Activated CD4-positive, alpha-beta T cell treated with anti-CD3 and anti-CD28 coated beads for 36 hours (primary cell): ENCODE data around the gene CTCF. TPM values are rescaled to one million over a fixed set of nuclear protein-coding genes. Genes with fewer than 3 reads are reported as not detected.

Experiments
- ATAC-seq: fragments of 200-7000 bp; cut with Tn5 transposase; one replicate; pipeline ENCODE4 v1.10.0; 2021; ENCODE audit warnings: mild to moderate bottlenecking, moderate library complexity
- CTCF ChIA-PET: fragments of 350-600 bp; sonication (Branson Sonifier 250); formaldehyde crosslinking; loops from one replicate; lab custom pipeline; 2021; ENCODE audit warnings: antibody characterized with exemption; lab: Charles Lee
- POLR2A ChIA-PET: fragments of 350-600 bp; sonication (Branson Sonifier 250); formaldehyde crosslinking; loops from one replicate; lab custom pipeline; 2021; ENCODE audit warnings: antibody characterized with exemption, inconsistent platforms; lab: Charles Lee
- DNase-seq: peaks from one replicate; pipeline ENCODE4 v3.0.0-alpha.2; 2020
- H3K27ac Mint-ChIP-seq: one replicate; pipeline ENCODE4 v1.8.0; 2021; ENCODE audit warnings: mixed read lengths
- H3K27me3 Mint-ChIP-seq: one replicate; pipeline ENCODE4 v1.8.0; 2021; ENCODE audit warnings: mixed read lengths
- H3K36me3 Mint-ChIP-seq: one replicate; pipeline ENCODE4 v1.8.0; 2021; ENCODE audit warnings: low read depth, mixed read lengths
- H3K4me1 Mint-ChIP-seq: one replicate; pipeline ENCODE4 v1.8.0; 2021; ENCODE audit warnings: mixed read lengths
- H3K4me3 Mint-ChIP-seq: one replicate; pipeline ENCODE4 v1.8.0; 2021; ENCODE audit warnings: mild to moderate bottlenecking, moderate library complexity, mixed read lengths
- H3K9me3 Mint-ChIP-seq: one replicate; pipeline ENCODE4 v1.8.0; 2021; ENCODE audit warnings: low read depth, mixed read lengths
- intact Hi-C, 2 experiments: fragments of 100-400 bp; cut with DNase I in 1 of 2; cut with micrococcal nuclease in 1 of 2; formaldehyde crosslinking; loops; one replicate each; pipeline versions ENCODE4 v1.14.2 to v1.15.1; 2022 to 2024; cut with DNase I, micrococcal nuclease
- total RNA-seq, 2 experiments: library from RNA; stranded (reverse); gene quantifications; one replicate each; pipeline ENCODE4 v1.2.3, GENCODE V29; 2021

Gene CTCF
- total RNA-seq, 2 experiments from 2014 or later: 51.0 to 66.4 TPM

DNA sequence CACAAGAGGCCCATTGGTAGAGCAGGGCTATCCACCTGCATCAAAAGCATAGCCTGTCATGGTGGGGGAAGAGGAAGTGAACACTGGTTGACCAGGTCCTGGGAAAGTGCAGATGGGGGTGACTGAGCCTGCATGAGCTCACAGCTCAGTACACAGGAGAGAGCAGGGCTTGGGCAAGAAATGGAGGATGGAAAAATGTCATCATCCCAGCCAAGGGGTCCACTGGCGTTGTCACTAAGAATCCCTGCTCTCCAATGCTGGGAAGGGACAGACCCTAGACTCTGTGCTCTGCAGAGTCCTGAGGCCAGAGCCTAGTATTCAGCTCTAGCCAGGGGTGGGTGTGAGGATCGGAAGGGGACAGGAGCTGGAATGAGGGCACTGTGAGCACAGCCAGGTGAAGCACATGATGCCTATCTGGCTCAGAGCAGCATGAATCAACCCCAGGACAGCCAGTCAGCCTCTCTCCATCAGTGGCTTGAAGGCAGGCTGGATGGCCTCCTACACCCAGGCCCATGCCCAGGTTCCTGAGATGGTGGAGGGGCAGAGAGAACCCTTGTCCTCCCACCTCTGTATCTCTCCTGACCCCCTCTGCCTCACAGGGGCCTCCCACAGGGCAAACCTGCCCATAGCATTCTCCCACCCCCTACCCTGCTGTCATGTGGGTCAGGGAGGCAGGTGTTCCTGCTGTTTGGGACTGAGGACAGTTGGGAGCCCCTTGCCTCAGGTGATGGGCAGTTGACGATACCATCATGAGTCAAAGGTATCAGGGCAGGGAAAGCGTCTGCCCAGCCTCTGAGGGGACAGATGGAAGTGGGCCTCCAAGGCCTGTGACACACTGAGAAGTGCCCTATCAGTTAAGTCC lies 13.8 kb upstream of the CTCF start:
- DNase-seq (no peak), ATAC-seq (peak; percentile 33)
- H3K27me3 Mint-ChIP-seq: no peaks in the 10 kb centered on the region
- POLR2A ChIA-PET: interaction anchor here (2.5 kb wide), 1 partner anchor 14 kb away, joined by 17 read pairs; the partner anchor contains the start of gene CTCF
- peaks cover 34% of the 10 kb centered on the region for H3K4me1 Mint-ChIP-seq
- no peaks in the 10 kb centered on the region for H3K9me3 Mint-ChIP-seq
- peak overlapping the region; percentile 89 for H3K27ac Mint-ChIP-seq
- intact Hi-C loops: loop anchor here in 1 of 2 experiments (5.0 kb wide), 1 partner anchor 114 kb away; the partner anchor contains the start of genes ACD and PARD6A
- CTCF ChIA-PET: interaction anchor here (1.0 to 4.8 kb wide), 19 partner anchors 7 to 119 kb away, joined by 3 to 86 read pairs (median 13); partner anchors contain the start of genes ATP6V0D1, C16orf86, CARMIL2 and CTCF
- H3K4me3 Mint-ChIP-seq: no peak overlapping the region
- peaks cover 6% of the 10 kb centered on the region for H3K36me3 Mint-ChIP-seq

DNA sequence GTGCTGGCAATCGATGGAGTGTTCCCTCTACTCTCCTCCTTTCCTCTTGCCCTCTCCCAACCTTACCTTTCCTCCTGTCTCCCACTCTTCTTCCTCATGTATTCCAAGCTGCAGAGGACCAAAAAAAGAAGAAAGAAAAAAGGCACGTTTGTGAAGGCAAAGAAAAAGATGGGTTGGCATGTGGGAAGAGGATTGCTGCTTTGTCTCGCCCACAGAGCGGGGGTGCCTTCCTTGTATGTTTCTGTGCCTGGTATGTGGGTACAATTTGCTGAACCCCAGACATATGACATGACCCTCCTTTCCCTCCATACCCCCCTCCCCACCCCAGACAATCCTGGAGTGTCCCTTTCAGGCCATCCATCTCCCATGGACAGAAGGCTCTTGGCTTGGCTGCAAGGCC lies 13.1 kb upstream of the CTCF start:
- H3K27ac Mint-ChIP-seq: peak overlapping the region; percentile 51
- H3K4me3 Mint-ChIP-seq: no peak overlapping the region
- no peaks in the 10 kb centered on the region for H3K27me3 Mint-ChIP-seq
- CTCF ChIA-PET: interaction anchor here (0.5 to 1.0 kb wide), 3 partner anchors 95 to 229 kb away, joined by 3 to 4 read pairs (median 3); partner anchors contain the start of gene CARMIL2
- no peak for DNase-seq
- no peaks in the 10 kb centered on the region for H3K9me3 Mint-ChIP-seq
- no peak for ATAC-seq
- H3K36me3 Mint-ChIP-seq: peaks cover 6% of the 10 kb centered on the region
- peaks cover 37% of the 10 kb centered on the region for H3K4me1 Mint-ChIP-seq
- intact Hi-C loops: loop anchor here in 1 of 2 experiments (5.0 kb wide), 1 partner anchor 113 kb away; the partner anchor contains the start of genes ACD and PARD6A
- POLR2A ChIA-PET: no interaction called here

DNA sequence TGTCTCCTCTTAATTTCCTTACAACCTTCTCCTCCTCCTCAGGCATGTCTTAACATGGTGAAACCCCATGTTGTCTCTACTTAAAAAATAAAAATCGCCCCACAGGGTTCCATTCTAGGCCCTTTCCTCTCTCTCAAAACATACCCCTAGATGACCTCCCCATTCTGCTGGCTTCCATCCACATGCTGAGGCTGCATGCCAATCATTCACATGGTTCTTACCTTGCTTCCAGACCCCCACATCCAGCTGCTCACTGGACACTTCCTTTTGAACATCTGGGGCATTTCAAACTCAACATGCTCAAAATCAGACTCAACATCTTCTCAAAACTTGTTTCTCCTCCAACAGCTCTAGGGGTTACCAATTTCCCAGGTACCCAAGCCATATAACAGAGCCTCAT lies 12.4 kb upstream of the CTCF start:
- no peak for DNase-seq
- no peak for ATAC-seq
- H3K9me3 Mint-ChIP-seq: no peaks in the 10 kb centered on the region
- ChIA-PET CTCF (interaction anchor here (0.6 to 1.0 kb wide), 2 partner anchors 95 to 229 kb away, joined by 3 to 4 read pairs; partner anchors contain the start of gene CARMIL2), POLR2A (interaction anchor here (0.7 kb wide), 1 partner anchor 14 kb away, joined by 5 read pairs; no protein-coding TSS in a partner anchor)
- no peaks in the 10 kb centered on the region for H3K27me3 Mint-ChIP-seq
- peaks cover 40% of the 10 kb centered on the region for H3K4me1 Mint-ChIP-seq
- intact Hi-C loops: loop anchor here in 1 of 2 experiments (5.0 kb wide), 1 partner anchor 112 kb away; the partner anchor contains the start of genes ACD and PARD6A
- H3K27ac Mint-ChIP-seq: peak overlapping the region; percentile 58
- H3K36me3 Mint-ChIP-seq: peaks cover 6% of the 10 kb centered on the region
- H3K4me3 Mint-ChIP-seq: no peak overlapping the region

DNA sequence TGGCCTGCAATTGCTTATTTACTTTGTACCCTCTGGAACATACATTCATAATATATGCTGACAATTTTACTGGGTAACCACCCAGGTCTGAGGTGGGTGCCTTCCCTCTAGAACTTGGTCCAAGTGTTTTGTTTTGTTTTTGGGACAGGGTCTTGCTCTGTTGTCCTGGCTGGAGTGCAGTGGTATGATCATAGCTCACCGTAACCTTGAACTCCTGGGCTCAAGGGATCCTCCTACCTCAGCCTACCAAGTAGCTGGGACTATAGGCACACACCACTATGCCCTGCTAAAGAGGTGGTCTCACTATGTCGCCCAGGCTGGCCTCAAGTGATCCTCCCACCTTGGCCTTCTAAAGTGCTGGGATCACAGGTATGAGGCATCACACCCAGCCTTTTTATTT lies 11.2 kb upstream of the CTCF start:
- Mint-ChIP-seq H3K27me3 (no peaks in the 10 kb centered on the region), H3K27ac (no peak overlapping the region), H3K4me1 (peaks cover 50% of the 10 kb centered on the region), H3K9me3 (no peaks in the 10 kb centered on the region), H3K4me3 (no peak overlapping the region), H3K36me3 (peaks cover 9% of the 10 kb centered on the region)
- intact Hi-C loops: no loop called here
- POLR2A ChIA-PET: no interaction called here
- DNase-seq (no peak), ATAC-seq (no peak)
- CTCF ChIA-PET: interaction anchor here (0.6 to 1.2 kb wide), 5 partner anchors 16 to 867 kb away, joined by 3 to 6 read pairs (median 4); partner anchors contain the start of gene CARMIL2

DNA sequence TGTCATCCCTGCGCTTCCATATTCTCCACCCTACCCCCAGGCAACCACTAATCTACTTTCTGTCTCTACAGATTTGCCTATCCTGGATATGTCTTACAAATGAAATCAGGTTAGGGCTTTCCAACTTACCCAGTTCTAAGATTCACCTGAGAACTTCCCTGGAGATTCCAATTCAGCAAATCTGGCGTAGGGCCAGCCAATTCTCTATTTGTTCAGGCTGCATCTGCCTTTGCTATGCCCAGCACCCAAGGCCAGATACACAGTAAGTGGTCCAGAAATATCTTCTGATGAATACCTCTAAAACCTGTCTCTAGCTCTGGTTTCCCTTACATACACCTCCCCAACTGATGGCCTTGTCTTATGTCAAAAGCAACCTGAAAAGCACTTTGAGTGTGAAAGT lies 10.4 kb upstream of the CTCF start:
- H3K9me3 Mint-ChIP-seq: no peaks in the 10 kb centered on the region
- ATAC-seq (no peak), DNase-seq (no peak)
- intact Hi-C loops: no loop called here
- peaks cover 9% of the 10 kb centered on the region for H3K36me3 Mint-ChIP-seq
- CTCF ChIA-PET: interaction anchor here (0.5 to 1.3 kb wide), 6 partner anchors 12 to 146 kb away, joined by 3 to 8 read pairs (median 4); no protein-coding TSS in a partner anchor
- peak overlapping the region; percentile 0 for H3K27ac Mint-ChIP-seq
- H3K4me1 Mint-ChIP-seq: peaks cover 52% of the 10 kb centered on the region
- H3K27me3 Mint-ChIP-seq: no peaks in the 10 kb centered on the region
- POLR2A ChIA-PET: interaction anchor here (1.2 kb wide), 1 partner anchor 10 kb away, joined by 8 read pairs; the partner anchor contains the start of gene CTCF
- H3K4me3 Mint-ChIP-seq: no peak overlapping the region

DNA sequence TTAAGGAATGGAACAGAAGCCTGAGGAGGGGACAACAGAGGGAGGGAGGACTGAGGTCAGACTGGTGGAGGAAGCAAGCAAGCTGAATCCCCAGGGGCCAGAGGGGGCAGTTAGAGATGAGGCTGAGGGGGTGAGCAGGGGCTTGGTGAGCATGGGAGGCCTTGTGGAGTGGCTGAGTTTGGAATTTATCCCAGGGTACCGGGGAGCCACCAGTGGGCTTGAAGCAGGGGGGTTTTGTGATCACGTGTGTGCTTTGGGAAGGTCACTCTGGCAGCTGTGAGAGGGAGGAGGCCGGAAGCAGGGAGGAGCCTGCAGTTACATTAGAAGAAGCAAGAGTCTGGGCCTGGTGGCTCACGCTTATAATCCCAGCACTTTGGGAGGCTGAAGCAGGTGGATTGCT lies 9.8 kb upstream of the CTCF start:
- Mint-ChIP-seq H3K27ac (peak overlapping the region; percentile 87), H3K4me3 (no peak overlapping the region), H3K27me3 (no peaks in the 10 kb centered on the region), H3K9me3 (no peaks in the 10 kb centered on the region), H3K36me3 (peaks cover 9% of the 10 kb centered on the region), H3K4me1 (peaks cover 52% of the 10 kb centered on the region)
- POLR2A ChIA-PET: interaction anchor here (1.2 kb wide), 1 partner anchor 10 kb away, joined by 8 read pairs; the partner anchor contains the start of gene CTCF
- intact Hi-C loops: no loop called here
- ATAC-seq (no peak), DNase-seq (no peak)
- CTCF ChIA-PET: interaction anchor here (0.7 to 1.3 kb wide), 5 partner anchors 10 to 71 kb away, joined by 3 to 6 read pairs (median 3); partner anchors contain the start of gene CTCF

DNA sequence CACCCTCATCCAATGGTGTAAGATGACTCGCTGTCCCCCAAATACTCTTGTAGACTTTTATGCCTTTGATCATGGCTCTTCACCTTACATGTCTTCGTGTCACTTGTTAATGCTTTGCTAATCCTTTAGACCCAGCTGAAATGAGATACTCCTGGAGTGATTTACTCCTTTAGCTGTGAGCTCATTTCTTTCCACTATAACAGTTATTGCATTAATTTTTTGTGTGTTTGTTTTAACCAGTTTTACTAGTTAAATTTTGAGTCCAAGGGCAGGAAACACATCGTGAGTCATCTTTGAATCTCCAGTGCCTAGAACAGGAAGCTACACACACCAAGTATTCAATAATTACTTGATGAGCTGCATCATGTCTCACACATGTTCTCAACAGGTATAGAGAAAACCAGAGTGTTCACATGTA lies 6.5 kb upstream of the CTCF start:
- Mint-ChIP-seq H3K27me3 (no peaks in the 10 kb centered on the region), H3K4me3 (peak overlapping the region; percentile 48), H3K27ac (peak overlapping the region; percentile 97), H3K36me3 (peaks cover 9% of the 10 kb centered on the region), H3K9me3 (no peaks in the 10 kb centered on the region), H3K4me1 (peaks cover 49% of the 10 kb centered on the region)
- POLR2A ChIA-PET: interaction anchor here (0.6 to 1.2 kb wide), 5 partner anchors 8 to 42 kb away, joined by 3 to 5 read pairs (median 5); no protein-coding TSS in a partner anchor
- intact Hi-C loops: no loop called here
- CTCF ChIA-PET: interaction anchor here (0.6 to 3.1 kb wide), 11 partner anchors 8 to 261 kb away, joined by 3 to 27 read pairs (median 5); partner anchors contain the start of gene CARMIL2
- ATAC-seq: peak; percentile 96
- no peak for DNase-seq

DNA sequence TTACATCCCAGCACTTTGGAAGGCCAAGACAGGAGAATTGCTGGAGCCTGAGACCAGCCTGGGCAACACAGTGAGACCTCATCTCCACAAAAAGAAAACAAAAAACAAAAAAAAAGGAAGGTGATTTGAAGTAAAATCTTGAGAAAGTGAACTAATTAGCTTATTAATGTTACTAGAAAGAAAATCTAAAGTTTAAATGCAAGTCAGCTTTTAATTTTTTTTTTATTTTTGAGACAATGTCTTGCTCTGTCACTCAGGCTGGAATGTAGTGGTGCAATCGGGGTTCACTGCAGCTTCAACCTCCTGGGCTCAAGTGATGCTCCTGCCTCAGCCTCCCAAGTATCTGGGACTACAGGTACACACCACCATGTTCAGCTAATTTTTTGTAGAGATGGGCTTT lies 3.5 kb upstream of the CTCF start:
- ChIA-PET CTCF (interaction anchor here (0.7 to 6.9 kb wide), 6 partner anchors 12 to 108 kb away, joined by 3 to 83 read pairs (median 6); partner anchors contain the start of gene CARMIL2), POLR2A (interaction anchor here (0.6 kb wide), 1 partner anchor 401 kb away, joined by 3 read pairs; no protein-coding TSS in a partner anchor)
- intact Hi-C loops: no loop called here
- DNase-seq: no peak
- Mint-ChIP-seq H3K27ac (peak overlapping the region; percentile 42), H3K27me3 (no peaks in the 10 kb centered on the region), H3K9me3 (no peaks in the 10 kb centered on the region), H3K36me3 (peaks cover 13% of the 10 kb centered on the region), H3K4me1 (peaks cover 44% of the 10 kb centered on the region), H3K4me3 (no peak overlapping the region)
- no peak for ATAC-seq

DNA sequence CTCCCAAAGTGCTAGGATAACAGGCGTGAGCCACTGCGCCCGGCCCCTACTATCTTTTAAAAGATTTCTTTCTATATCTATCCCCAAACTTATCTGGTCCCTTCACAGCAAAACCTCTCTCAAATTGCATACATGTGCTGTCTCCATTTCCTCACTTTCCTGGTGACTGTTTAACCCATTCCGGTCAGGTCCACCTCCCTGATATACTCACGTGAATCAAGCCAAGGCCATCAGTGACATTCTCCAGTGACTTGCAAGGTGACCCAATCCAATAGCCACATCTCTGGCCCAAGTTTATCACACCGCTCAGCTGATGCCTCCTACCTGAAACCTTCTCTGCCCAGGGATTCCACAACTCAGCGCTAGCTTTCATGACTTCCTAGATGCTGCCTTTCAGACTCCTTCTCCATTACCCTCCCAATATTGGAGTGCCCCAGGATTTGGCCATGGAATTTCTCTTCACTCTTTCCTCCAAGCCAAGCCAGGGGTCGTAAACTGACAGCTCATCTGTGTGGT lies 1.4 kb upstream of the CTCF start:
- ChIA-PET POLR2A (interaction anchor here (1.0 to 3.0 kb wide), 7 partner anchors 13 to 102 kb away, joined by 3 to 17 read pairs (median 4); partner anchors contain the start of genes ACD, ATP6V0D1 and RIPOR1), CTCF (interaction anchor here (0.6 to 6.9 kb wide), 11 partner anchors 14 to 158 kb away, joined by 3 to 83 read pairs (median 4); partner anchors contain the start of genes CARMIL2 and GFOD2)
- H3K9me3 Mint-ChIP-seq: no peaks in the 10 kb centered on the region
- H3K27me3 Mint-ChIP-seq: no peaks in the 10 kb centered on the region
- H3K27ac Mint-ChIP-seq: peak overlapping the region; percentile 85
- H3K36me3 Mint-ChIP-seq: peaks cover 11% of the 10 kb centered on the region
- DNase-seq (no peak), ATAC-seq (no peak)
- intact Hi-C loops: loop anchor here (5.0 to 10.0 kb wide), 2 partner anchors 36 to 1774 kb away; partner anchors contain the start of genes COG8 (in 1 of the 2), NIP7 (in 1 of the 2) and PDF (in 1 of the 2)
- H3K4me1 Mint-ChIP-seq: peaks cover 44% of the 10 kb centered on the region
- H3K4me3 Mint-ChIP-seq: peak overlapping the region; percentile 84

DNA sequence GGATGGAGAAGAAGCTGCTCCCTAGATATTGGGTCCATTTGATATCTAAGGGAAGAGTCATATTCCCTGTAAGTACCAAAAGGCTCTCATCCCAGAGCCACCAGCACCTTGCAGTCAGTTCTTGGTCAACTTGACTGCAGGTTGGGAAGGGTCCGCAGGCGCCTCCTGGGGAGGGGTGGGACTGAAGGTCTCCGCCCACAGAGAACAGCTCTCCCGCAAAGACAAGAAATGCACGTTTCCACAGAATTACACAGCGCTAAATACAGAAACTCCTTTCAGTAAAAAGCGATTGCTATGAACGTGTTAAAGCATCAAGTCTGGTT lies 864 bp upstream of the CTCF start:
- Mint-ChIP-seq H3K9me3 (no peaks in the 10 kb centered on the region), H3K27ac (peak overlapping the region; percentile 85), H3K36me3 (peaks cover 11% of the 10 kb centered on the region), H3K4me3 (peak overlapping the region; percentile 84), H3K4me1 (peaks cover 40% of the 10 kb centered on the region), H3K27me3 (no peaks in the 10 kb centered on the region)
- CTCF ChIA-PET: interaction anchor here (0.6 to 6.9 kb wide), 14 partner anchors 8 to 158 kb away, joined by 3 to 83 read pairs (median 4); partner anchors contain the start of genes ACD, ATP6V0D1, CARMIL2 and GFOD2
- DNase-seq: no peak
- POLR2A ChIA-PET: interaction anchor here (1.0 to 3.0 kb wide), 12 partner anchors 9 to 245 kb away, joined by 3 to 17 read pairs (median 4); partner anchors contain the start of genes ACD, ATP6V0D1, RANBP10 and RIPOR1
- ATAC-seq: no peak
- intact Hi-C loops: loop anchor here (5.0 to 10.0 kb wide), 2 partner anchors 36 to 1773 kb away; partner anchors contain the start of genes COG8 (in 1 of the 2), NIP7 (in 1 of the 2) and PDF (in 1 of the 2)
